GM12892 (cell line): ENCODE measurements around the gene PNLIPRP3. TPM values are rescaled to one million over a fixed set of nuclear protein-coding genes. Genes with fewer than 3 reads are reported as not detected.
"Not testable (repeated sequence)": the region's sequence is repeated elsewhere in the genome, so short reads cannot be mapped to it uniquely, and the experiment has no call there.

Experiments used
- DNase-seq: peaks from one replicate; pipeline ENCODE4 v3.0.0; 2011; ENCODE audit not compliant: insufficient read length
- FAIRE-seq: peaks from 2 replicates; lab custom pipeline; 2011; peaks lifted over from hg19 to GRCh38; lab: Jason Lieb, UNC
- POLR2A ChIP-seq: IDR thresholded peaks from 2 replicates; pipeline ENCODE4 v1.6.1; 2011; ENCODE audit warnings: low read depth, low read length, control low read depth
- POLR2AphosphoS5 ChIP-seq: IDR thresholded peaks from 2 replicates; pipeline ENCODE4 v1.6.1; 2011; ENCODE audit warnings: low read depth, low read length, control low read depth
- TAF1 ChIP-seq: IDR thresholded peaks from 2 replicates; pipeline ENCODE4 v1.6.1; 2011; ENCODE audit warnings: low read depth, mild to moderate bottlenecking, control low read depth, low read length, borderline replicate concordance
- polyA plus RNA-seq: library from polyadenylated mRNA; unstranded; fragments of >200 nt; gene quantifications from one replicate; pipeline ENCODE4 v1.2.1, GENCODE V29; 2012; ENCODE audit warnings: missing spikeins, inconsistent platforms; ENCODE audit not compliant: missing spikeins

The PNLIPRP3 gene
- not detected for polyA plus RNA-seq

GRCh38 chr10:116427671-116428070 is at the start of gene PNLIPRP3:
PNLIPRP3 (plus strand) TSS chr10:116427847; CDS start chr10:116428013, 166 bp downstream.
- FAIRE-seq (no peak), DNase-seq (no peak)
- TF ChIP-seq POLR2AphosphoS5 = no peak
- no peak for TF ChIP-seq TAF1
- TF ChIP-seq POLR2A = no peak

GRCh38 chr10:116382290-116382689 is 45.4 kb upstream of the PNLIPRP3 start:
- TF ChIP-seq POLR2A (no peak), POLR2AphosphoS5 (no peak), TAF1 (no peak)
- FAIRE-seq (no peak), DNase-seq (no peak)

GRCh38 chr10:116385311-116385710 is 42.3 kb upstream of the PNLIPRP3 start:
- no peak for DNase-seq
- TF ChIP-seq TAF1 = no peak
- TF ChIP-seq POLR2A = no peak

GRCh38 chr10:116385994-116386809 is 41.4 kb upstream of the PNLIPRP3 start:
- FAIRE-seq = no peak
- DNase-seq = no peak
- TF ChIP-seq POLR2A (no peak), POLR2AphosphoS5 (no peak), TAF1 (no peak)

More at GRCh38 chr10:116385311-116385710, 42.3 kb upstream of the PNLIPRP3 start:
- FAIRE-seq = no peak

- FAIRE-seq, DNase-seq: not testable (repeated sequence)
These were observed 34.3 kb upstream of the PNLIPRP3 start for GRCh38 chr10:116393246-116393831.

GRCh38 chr10:116395223-116395985 is 32.2 kb upstream of the PNLIPRP3 start:
- TF ChIP-seq POLR2A = no peak
- no peak for TF ChIP-seq POLR2AphosphoS5
- no peak for TF ChIP-seq TAF1
- DNase-seq (no peak), FAIRE-seq (no peak)

- DNase-seq = no peak
- FAIRE-seq = no peak
These were observed 29.4 kb upstream of the PNLIPRP3 start for GRCh38 chr10:116398224-116398623.

GRCh38 chr10:116402858-116403257 is 24.8 kb upstream of the PNLIPRP3 start:
- TF ChIP-seq POLR2AphosphoS5 (no peak), TAF1 (no peak), POLR2A (no peak)
- FAIRE-seq (no peak), DNase-seq (no peak)

More at GRCh38 chr10:116398224-116398623, 29.4 kb upstream of the PNLIPRP3 start:
- TF ChIP-seq POLR2AphosphoS5 (no peak), POLR2A (no peak), TAF1 (no peak)

- DNase-seq (no peak), FAIRE-seq (no peak)
- TF ChIP-seq POLR2AphosphoS5 (no peak), POLR2A (no peak), TAF1 (no peak)
These were observed 23.9 kb upstream of the PNLIPRP3 start for GRCh38 chr10:116403740-116404250.

- TF ChIP-seq TAF1 (no peak), POLR2A (no peak), POLR2AphosphoS5 (no peak)
- no peak for DNase-seq
- FAIRE-seq = no peak
These were observed 18.9 kb upstream of the PNLIPRP3 start for GRCh38 chr10:116408719-116409118.

GRCh38 chr10:116410351-116410750 is 17.3 kb upstream of the PNLIPRP3 start:
- no peak for FAIRE-seq
- no peak for TF ChIP-seq POLR2AphosphoS5
- TF ChIP-seq POLR2A = no peak
- no peak for TF ChIP-seq TAF1
- no peak for DNase-seq
